DND-41 (cell line): ENCODE results near the gene PITPNM2.

Experiments
- ATAC-seq: fragments of 200-7000 bp; cut with Tn5 transposase; 3 replicates; pipeline ENCODE4 v1.9.1; 2021; ENCODE audit warnings: low read depth; ENCODE audit not compliant: insufficient read depth
- DNase-seq: peaks from one replicate; pipeline ENCODE4 v3.0.0-alpha.2; 2020
- H2AFZ ChIP-seq: 2 replicates; pipeline ENCODE4 v1.6.0; 2012; ENCODE audit warnings: low read depth, low read length
- H3K27ac ChIP-seq: 2 replicates; pipeline ENCODE4 v1.5.1; 2012; ENCODE audit warnings: low read length, inconsistent platforms
- H3K27me3 ChIP-seq: fragments of 200-600 bp; sonication (generic); 2 replicates; pipeline ENCODE4 v1.6.0; 2012; ENCODE audit warnings: low read length, mild to moderate bottlenecking, inconsistent platforms; ENCODE audit not compliant: insufficient read depth, poor library complexity
- H3K36me3 ChIP-seq: 2 replicates; pipeline ENCODE4 v1.5.1; 2012; ENCODE audit warnings: low read length, inconsistent platforms; ENCODE audit not compliant: insufficient read depth
- H3K4me1 ChIP-seq: 2 replicates; pipeline ENCODE4 v1.5.1; 2012; ENCODE audit warnings: mild to moderate bottlenecking, low read length; ENCODE audit not compliant: insufficient read depth
- H3K4me2 ChIP-seq: 2 replicates; pipeline ENCODE4 v1.6.0; 2012; ENCODE audit warnings: mild to moderate bottlenecking, moderate library complexity, low read length, inconsistent platforms; ENCODE audit not compliant: insufficient read depth
- H3K4me3 ChIP-seq, 2 experiments: fragments of 200-600 bp in 1 of 2; shearing (Covaris generic) in 1 of 2; 2 replicates each; pipeline ENCODE4 v1.5.1; 2012 to 2016; ENCODE audit warnings: inconsistent platforms in 2 of 2, low read length in 2 of 2, mild to moderate bottlenecking in 2 of 2, low read depth in 1 of 2, moderate library complexity in 1 of 2
- H3K79me2 ChIP-seq: 2 replicates; pipeline ENCODE4 v1.6.0; 2012; ENCODE audit warnings: low read length, inconsistent platforms; ENCODE audit not compliant: insufficient read depth
- H3K9ac ChIP-seq: 2 replicates; pipeline ENCODE4 v1.6.0; 2012; ENCODE audit warnings: low read depth, mild to moderate bottlenecking, inconsistent platforms, low read length, moderate library complexity
- H3K9me3 ChIP-seq: 2 replicates; pipeline ENCODE4 v1.5.1; 2012; ENCODE audit warnings: low read length, moderate library complexity, mild to moderate bottlenecking, inconsistent platforms; ENCODE audit not compliant: insufficient read depth, severe bottlenecking
- H4K20me1 ChIP-seq: 2 replicates; pipeline ENCODE4 v1.6.0; 2012; ENCODE audit warnings: low read length; ENCODE audit not compliant: insufficient read depth
- CTCF ChIP-seq: IDR thresholded peaks from 2 replicates; pipeline ENCODE4 v1.5.1; 2012; ENCODE audit warnings: borderline replicate concordance, low read length, moderate library complexity, mild to moderate bottlenecking; ENCODE audit not compliant: poor library complexity, severe bottlenecking; ENCODE audit errors: extremely low read depth
- EZH2 ChIP-seq: IDR thresholded peaks from 3 replicates; pipeline ENCODE4 v1.6.1; 2012; ENCODE audit warnings: borderline replicate concordance, low read depth, mild to moderate bottlenecking, moderate library complexity, low read length, inconsistent platforms; ENCODE audit not compliant: severe bottlenecking

Gene PITPNM2

DNA sequence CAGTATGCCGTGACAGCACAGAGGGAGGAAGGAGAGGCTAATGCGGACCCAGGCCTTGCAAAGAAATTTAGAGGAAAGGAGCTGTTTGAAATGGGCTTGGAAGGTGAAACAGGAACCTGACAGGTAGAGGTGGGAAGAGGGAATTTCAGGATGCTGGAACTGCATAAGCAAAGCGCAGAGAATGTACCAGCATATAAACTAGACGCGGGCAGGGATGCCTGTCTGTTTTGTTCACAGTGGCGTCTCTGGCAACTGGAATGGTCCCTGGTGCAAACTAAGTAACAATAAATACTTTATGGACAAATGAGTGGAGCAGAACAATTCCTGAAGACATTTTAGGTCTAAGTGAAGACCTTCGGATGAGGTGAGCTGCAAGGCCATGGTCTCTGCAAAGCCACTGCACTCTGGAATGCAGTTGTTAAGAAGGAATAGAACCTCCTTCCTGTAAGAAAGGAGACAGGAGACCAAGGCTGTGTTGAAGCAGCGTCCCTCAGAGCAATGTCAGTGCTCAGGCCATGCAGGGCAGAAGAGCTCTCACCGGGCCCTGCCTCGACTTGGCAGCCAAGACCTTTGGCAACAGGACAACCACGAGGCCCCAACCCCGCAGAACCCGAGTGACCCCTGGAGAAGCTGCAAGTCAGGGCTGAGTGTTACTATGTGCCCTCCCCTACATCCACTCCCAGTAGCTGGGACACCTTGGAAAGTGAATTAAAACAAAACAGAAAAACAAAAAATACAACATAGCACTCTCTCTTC is 42.8 kb downstream of the PITPNM2 start:
- Histone ChIP-seq H3K36me3 (no peaks in the 10 kb centered on the region), H3K9me3 (no peaks in the 10 kb centered on the region), H3K27ac (no peak overlapping the region), H3K9ac (no peak overlapping the region), H3K27me3 (no peaks in the 10 kb centered on the region), H2AFZ (no peak overlapping the region), H3K4me3 (no peak overlapping the region), H4K20me1 (no peaks in the 10 kb centered on the region), H3K4me2 (no peak overlapping the region), H3K79me2 (no peaks in the 10 kb centered on the region), H3K4me1 (no peaks in the 10 kb centered on the region)
- no peak for ATAC-seq
- DNase-seq, result no peak
- no peak for TF ChIP-seq CTCF
- TF ChIP-seq EZH2, result no peak

GRCh38 chr12:123106640-123107359 is 44.1 kb downstream of the PITPNM2 start:
- TF ChIP-seq EZH2 (no peak), CTCF (no peak)
- Histone ChIP-seq H3K9me3 (no peaks in the 10 kb centered on the region), H4K20me1 (no peaks in the 10 kb centered on the region), H3K36me3 (no peaks in the 10 kb centered on the region), H3K4me2 (no peak overlapping the region), H3K9ac (no peak overlapping the region), H3K27me3 (no peaks in the 10 kb centered on the region), H3K4me1 (no peaks in the 10 kb centered on the region), H3K79me2 (no peaks in the 10 kb centered on the region), H2AFZ (no peak overlapping the region), H3K27ac (no peak overlapping the region), H3K4me3 (no peak overlapping the region)
- ATAC-seq (peak; percentile 64), DNase-seq (peak; percentile 31)

GRCh38 chr12:123105211-123105826 is 45.6 kb downstream of the PITPNM2 start:
- H3K9me3 ChIP-seq, result no peaks in the 10 kb centered on the region
- no peak for ATAC-seq
- H3K27me3 ChIP-seq, result no peaks in the 10 kb centered on the region
- no peak overlapping the region for H3K4me3 ChIP-seq
- no peaks in the 10 kb centered on the region for H3K36me3 ChIP-seq
- H3K9ac ChIP-seq, result no peak overlapping the region
- no peaks in the 10 kb centered on the region for H3K79me2 ChIP-seq
- no peaks in the 10 kb centered on the region for H4K20me1 ChIP-seq
- H2AFZ ChIP-seq, result no peak overlapping the region
- TF ChIP-seq EZH2 (no peak), CTCF (no peak)
- no peak overlapping the region for H3K4me2 ChIP-seq
- no peaks in the 10 kb centered on the region for H3K4me1 ChIP-seq
- H3K27ac ChIP-seq, result no peak overlapping the region
- no peak for DNase-seq
